Fibroblast of skin of right biceps (primary cell): ENCODE results near the gene PSMC1.

ENCODE experiments used
- DNase-seq: peaks from one replicate; pipeline ENCODE4 v3.0.0-alpha.2; 2013

Gene PSMC1

GRCh38 chr14:90276646-90277367 lies 20.5 kb downstream of the PSMC1 start:
- peak; percentile 16 for DNase-seq

GRCh38 chr14:90277581-90278198 lies 21.3 kb downstream of the PSMC1 start:
- no peak for DNase-seq

- DNase-seq = no peak
These were observed 22.1 kb downstream of the PSMC1 start for GRCh38 chr14:90278199-90279175.

- DNase-seq = no peak
These were observed 23.7 kb downstream of the PSMC1 start for GRCh38 chr14:90280096-90280495.

- peak; percentile 89 for DNase-seq
These were observed 24.9 kb downstream of the PSMC1 start for GRCh38 chr14:90281261-90281660.

- peak; percentile 56 for DNase-seq
These were observed 25.4 kb downstream of the PSMC1 start for GRCh38 chr14:90281756-90282155.

- DNase-seq = no peak
These were observed 31.4 kb downstream of the PSMC1 start for GRCh38 chr14:90287791-90288190.

GRCh38 chr14:90288651-90289355 lies 32.5 kb downstream of the PSMC1 start:
- no peak for DNase-seq

GRCh38 chr14:90290337-90291011 lies 34.1 kb downstream of the PSMC1 start:
- DNase-seq = no peak

GRCh38 chr14:90291699-90292098 lies 35.3 kb downstream of the PSMC1 start:
- no peak for DNase-seq

GRCh38 chr14:90293766-90294730 lies 37.7 kb downstream of the PSMC1 start:
- DNase-seq = no peak

GRCh38 chr14:90294872-90295271 lies 38.5 kb downstream of the PSMC1 start:
- DNase-seq = no peak

GRCh38 chr14:90295870-90296516 lies 39.6 kb downstream of the PSMC1 start:
- no peak for DNase-seq

GRCh38 chr14:90296641-90297040 lies 40.3 kb downstream of the PSMC1 start:
- no peak for DNase-seq

- no peak for DNase-seq
These were observed 41.7 kb downstream of the PSMC1 start for GRCh38 chr14:90297876-90298629.

- no peak for DNase-seq
These were observed 43.1 kb downstream of the PSMC1 start for GRCh38 chr14:90299408-90299807.

- DNase-seq = peak; percentile 36
These were observed 44.3 kb downstream of the PSMC1 start for GRCh38 chr14:90300611-90301047.

GRCh38 chr14:90301122-90301521 lies 44.8 kb downstream of the PSMC1 start:
- no peak for DNase-seq

GRCh38 chr14:90301668-90302090 lies 45.3 kb downstream of the PSMC1 start:
- peak; percentile 63 for DNase-seq
